HG03520 (cell line): Measurements from ENCODE around the gene CISTR.
"Not testable (repeated sequence)": the region's sequence is repeated elsewhere in the genome, so short reads cannot be mapped to it uniquely, and the experiment has no call there.

Experiments
- ATAC-seq: cut with Tn5 transposase; IDR thresholded peaks from one replicate; pipeline ENCODE4 v1.9.1; 2021; ENCODE audit warnings: mild to moderate bottlenecking, moderate library complexity; ENCODE audit not compliant: unreplicated experiment

Gene CISTR

GRCh38 chr12:53751336-53752191 lies at the start of gene CISTR:
CISTR (minus strand) TSS chr12:53751979.
- ATAC-seq = no peak

GRCh38 chr12:53798575-53798974 lies 46.8 kb upstream of the CISTR start:
- no peak for ATAC-seq

DNA sequence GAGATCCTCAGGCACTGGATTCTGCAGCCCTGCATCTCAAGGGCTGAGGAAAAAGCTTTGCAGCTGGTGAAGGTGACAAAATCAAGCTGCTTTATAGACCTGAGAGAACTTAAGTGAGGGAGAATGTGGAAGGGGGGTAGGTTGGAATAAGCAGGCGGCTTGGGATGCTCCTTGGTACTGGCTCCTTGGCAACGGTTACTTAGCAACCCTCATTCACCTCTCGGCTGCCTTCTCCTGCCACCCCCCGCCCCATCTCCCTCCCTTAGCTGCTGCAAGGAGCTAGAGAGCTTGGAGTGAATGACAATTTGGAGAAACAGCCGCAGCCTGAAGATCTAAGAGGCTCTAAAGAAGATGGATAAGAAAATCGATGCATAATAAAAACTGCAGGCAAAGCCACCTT lies 44.1 kb upstream of the CISTR start:
- no peak for ATAC-seq

- no peak for ATAC-seq
These were observed 41.4 kb upstream of the CISTR start for GRCh38 chr12:53793221-53793620.

- no peak for ATAC-seq
These were observed 40.1 kb upstream of the CISTR start for GRCh38 chr12:53791735-53792326.

GRCh38 chr12:53789570-53789969 lies 37.8 kb upstream of the CISTR start:
- no peak for ATAC-seq

- no peak for ATAC-seq
These were observed 37.1 kb upstream of the CISTR start for GRCh38 chr12:53788892-53789291.

DNA sequence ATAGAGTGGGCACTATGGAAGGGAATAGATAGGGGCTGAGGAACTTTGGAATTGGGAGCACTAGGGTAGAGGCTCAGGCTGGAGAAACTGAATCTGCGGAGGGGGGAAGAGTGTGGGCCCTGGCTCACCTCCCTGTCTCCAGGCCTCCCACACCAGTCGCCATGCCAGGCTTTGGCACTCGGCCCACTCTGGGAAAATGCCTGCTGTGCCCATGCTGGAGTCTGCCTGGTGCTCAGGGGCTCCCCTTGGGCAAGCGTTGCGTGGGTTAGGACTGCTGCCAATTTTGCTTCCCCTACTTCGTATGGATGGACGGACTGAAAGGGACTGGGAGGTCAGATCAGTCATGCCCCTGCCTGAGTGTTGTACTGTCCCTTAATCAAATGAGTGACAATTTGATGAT lies 34.6 kb upstream of the CISTR start:
- no peak for ATAC-seq

DNA sequence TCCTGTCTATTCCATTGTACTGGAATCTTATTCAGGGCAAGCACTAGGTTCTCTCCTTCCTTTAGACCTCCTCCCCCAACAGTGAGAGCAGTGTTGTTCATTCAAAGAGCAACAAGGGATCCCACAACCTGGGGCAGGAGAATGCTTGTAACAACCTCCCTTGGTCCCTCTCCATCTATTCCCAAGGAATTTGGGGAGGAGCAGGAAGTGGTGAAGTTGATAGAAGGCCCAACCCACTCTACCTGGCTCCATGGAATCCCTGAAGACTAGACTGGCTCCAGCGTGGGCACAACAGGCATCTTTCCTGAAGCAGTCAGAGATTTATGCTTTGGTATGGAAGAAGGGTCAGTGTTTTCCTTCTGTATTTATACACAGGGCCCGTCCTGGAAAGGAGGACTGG lies 33.4 kb upstream of the CISTR start:
- no peak for ATAC-seq

GRCh38 chr12:53782093-53782703 lies 30.4 kb upstream of the CISTR start:
- no peak for ATAC-seq

DNA sequence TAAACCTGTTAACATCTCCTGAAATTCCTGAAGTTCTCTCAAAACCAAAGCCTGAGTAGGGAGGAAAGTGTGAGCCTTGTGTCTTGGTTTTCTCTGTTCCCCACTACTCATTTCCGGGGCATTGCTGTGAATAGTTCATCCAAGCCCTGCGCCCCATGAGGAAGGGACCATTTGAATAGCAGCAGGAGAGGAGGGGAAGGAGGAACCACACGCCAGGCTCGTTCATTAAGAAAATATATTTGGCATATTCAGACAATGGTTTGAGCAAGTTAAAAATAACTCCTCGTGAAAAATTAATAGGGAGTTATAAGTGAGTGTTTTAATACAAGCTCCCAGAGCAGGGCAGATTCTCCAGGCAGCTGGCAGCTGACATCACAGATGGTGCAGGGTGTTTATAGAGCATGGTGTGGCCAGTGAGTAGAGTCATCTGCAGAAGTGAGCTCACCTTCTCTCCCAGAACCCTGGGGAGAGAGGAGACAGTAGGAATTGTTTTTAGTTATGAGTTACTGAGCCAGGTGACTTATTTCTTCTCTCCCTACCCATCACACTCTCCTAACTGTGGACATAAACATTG lies 29.5 kb upstream of the CISTR start:
- ATAC-seq = no peak

GRCh38 chr12:53780323-53780722 lies 28.5 kb upstream of the CISTR start:
- ATAC-seq = no peak

- not testable (repeated sequence) for ATAC-seq
These were observed 27.9 kb upstream of the CISTR start for GRCh38 chr12:53779679-53780078.

DNA sequence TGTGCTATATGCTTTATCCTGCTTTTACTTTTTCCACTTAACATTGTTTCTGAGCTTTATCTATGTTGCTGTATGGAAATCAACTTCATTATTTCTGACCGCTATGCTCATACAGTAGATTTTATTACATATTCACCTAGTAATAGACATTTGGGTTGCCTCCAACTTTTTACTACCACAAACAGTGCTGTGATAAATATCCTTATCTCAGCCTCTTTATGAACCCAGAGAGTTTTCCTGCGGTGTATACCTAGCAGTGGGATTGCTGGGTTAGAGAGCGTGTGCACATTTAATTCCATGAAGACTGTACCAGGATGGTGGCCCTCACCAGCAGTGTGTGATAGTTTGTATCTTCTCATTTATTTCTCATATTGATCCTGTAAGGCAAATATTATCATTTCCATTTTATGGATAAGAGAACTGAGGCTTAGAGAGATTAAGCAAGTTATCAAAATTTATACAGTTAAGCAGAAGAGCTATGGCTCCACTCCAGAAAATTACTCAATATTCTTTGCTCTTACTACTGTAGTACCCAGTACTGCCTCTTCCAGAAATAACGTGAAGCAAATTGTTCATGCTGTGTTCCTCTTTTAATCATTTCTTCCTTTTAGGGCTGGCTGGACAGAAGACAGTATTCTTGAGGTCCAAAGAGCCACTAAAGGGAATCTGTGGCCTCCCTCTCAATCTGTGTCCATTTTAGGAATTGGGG lies 26.3 kb upstream of the CISTR start:
- no peak for ATAC-seq

DNA sequence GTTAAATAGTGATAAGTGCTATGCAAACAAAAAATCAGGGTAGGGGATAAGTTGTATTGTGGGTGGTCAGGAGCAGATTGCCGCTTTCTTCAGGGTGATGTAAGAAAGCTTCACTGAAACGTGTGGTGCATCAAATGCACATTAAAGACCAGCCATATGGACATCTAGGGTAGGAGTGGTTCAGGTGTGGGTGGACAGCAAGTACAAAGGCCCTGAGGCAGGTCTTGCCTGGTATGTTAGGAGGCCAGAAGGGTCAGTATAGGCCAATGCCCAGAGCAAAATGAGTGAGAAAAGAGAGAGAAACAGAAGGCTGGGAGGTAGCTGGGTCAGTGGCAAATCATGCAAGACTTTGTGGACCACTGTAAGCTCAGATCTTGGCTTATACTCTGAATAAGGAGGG lies 25.6 kb upstream of the CISTR start:
- ATAC-seq = no peak

DNA sequence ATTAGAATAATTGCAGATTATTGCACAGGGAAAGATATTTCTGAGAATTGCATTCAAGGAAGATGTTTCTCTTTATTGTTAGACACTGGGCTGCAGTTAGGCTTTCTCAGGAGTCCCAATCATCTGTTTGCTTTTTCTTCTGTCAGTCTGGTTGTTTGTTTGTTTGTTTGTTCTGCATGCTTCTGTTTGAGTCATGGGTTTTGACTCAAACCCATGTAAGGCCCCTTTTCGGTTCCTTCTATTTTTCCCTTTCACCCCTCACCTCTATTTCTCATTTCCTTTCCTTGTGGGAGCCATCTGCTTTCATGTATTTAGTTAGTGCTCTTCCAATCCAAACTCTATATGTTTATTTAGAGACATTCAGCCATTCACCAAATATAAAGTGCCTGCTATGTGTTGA lies 25.1 kb upstream of the CISTR start:
- no peak for ATAC-seq

GRCh38 chr12:53775478-53776145 lies 23.8 kb upstream of the CISTR start:
- no peak for ATAC-seq

GRCh38 chr12:53770281-53770680 lies 18.5 kb upstream of the CISTR start:
- no peak for ATAC-seq

- no peak for ATAC-seq
These were observed 17.2 kb upstream of the CISTR start for GRCh38 chr12:53768976-53769375.

GRCh38 chr12:53766881-53767280 lies 15.1 kb upstream of the CISTR start:
- ATAC-seq = no peak

DNA sequence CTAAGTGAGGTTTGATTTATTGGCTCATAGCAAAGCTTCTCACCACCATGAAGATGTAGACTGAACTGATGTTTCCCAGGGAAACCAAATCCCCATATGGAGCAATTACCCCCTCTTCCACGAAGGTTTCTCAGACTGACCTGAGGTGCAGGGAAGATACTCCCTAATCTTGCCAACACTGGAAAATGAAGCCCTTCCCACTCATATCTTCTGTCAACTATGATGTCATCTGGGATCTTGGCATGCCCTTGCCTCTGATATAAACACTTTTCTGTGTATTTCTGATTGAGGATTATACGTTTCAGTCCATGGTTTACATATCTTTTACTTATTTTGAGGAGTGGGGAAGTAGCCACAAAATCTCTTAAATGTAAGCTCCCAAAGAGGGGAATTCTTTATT lies 14.1 kb upstream of the CISTR start:
- ATAC-seq = no peak
